H9 (cell line): ENCODE results near the gene ASTN1. TPM values are rescaled to one million over a fixed set of nuclear protein-coding genes. Genes with fewer than 3 reads are reported as not detected.

ENCODE experiments used
- DNase-seq: peaks from one replicate; pipeline ENCODE4 v3.0.0-alpha.2; 2017
- H2AFZ ChIP-seq: one replicate; pipeline ENCODE4 v1.6.1; 2013; ENCODE audit warnings: mild to moderate bottlenecking, low read length, control low read depth, moderate library complexity
- H2AK5ac ChIP-seq: 2 replicates; pipeline ENCODE4 v1.6.1; 2013; ENCODE audit warnings: low read length, control low read depth, mixed read lengths; ENCODE audit not compliant: insufficient read length
- H2BK120ac ChIP-seq: one replicate; pipeline ENCODE4 v1.6.1; 2013; ENCODE audit warnings: low read depth, mild to moderate bottlenecking, low read length, control low read depth, inconsistent platforms; ENCODE audit not compliant: poor library complexity, severe bottlenecking
- H2BK12ac ChIP-seq: 2 replicates; pipeline ENCODE4 v1.6.1; 2013; ENCODE audit warnings: low read length, control low read depth, mixed read lengths, low read depth; ENCODE audit not compliant: insufficient read length
- H2BK15ac ChIP-seq: 2 replicates; pipeline ENCODE4 v1.6.1; 2013; ENCODE audit warnings: low read depth, low read length, control low read depth
- H2BK20ac ChIP-seq: one replicate; pipeline ENCODE4 v1.6.1; 2013; ENCODE audit warnings: low read depth, mild to moderate bottlenecking, low read length, control low read depth, inconsistent platforms; ENCODE audit not compliant: poor library complexity, severe bottlenecking
- H2BK5ac ChIP-seq: 2 replicates; pipeline ENCODE4 v1.6.1; 2013; ENCODE audit warnings: low read length, control low read depth, mixed read lengths; ENCODE audit not compliant: insufficient read length
- H3K14ac ChIP-seq: 2 replicates; pipeline ENCODE4 v1.6.1; 2013; ENCODE audit warnings: low read length, control low read depth; ENCODE audit not compliant: insufficient read depth
- H3K18ac ChIP-seq: 2 replicates; pipeline ENCODE4 v1.6.1; 2013; ENCODE audit warnings: low read depth, mild to moderate bottlenecking, mixed read lengths, low read length, control low read depth; ENCODE audit not compliant: insufficient read length
- H3K23ac ChIP-seq: 2 replicates; pipeline ENCODE4 v1.6.1; 2013; ENCODE audit warnings: low read length, control low read depth, mixed read lengths, low read depth; ENCODE audit not compliant: insufficient read length
- H3K23me2 ChIP-seq: 2 replicates; pipeline ENCODE4 v1.6.1; 2013; ENCODE audit warnings: low read depth, mild to moderate bottlenecking, mixed read lengths, low read length, control low read depth; ENCODE audit not compliant: insufficient read length, poor library complexity, severe bottlenecking
- H3K27ac ChIP-seq: 2 replicates; pipeline ENCODE4 v1.5.1; 2013; ENCODE audit warnings: low read length, control low read depth, mixed read lengths, low read depth; ENCODE audit not compliant: insufficient read length
- H3K27me3 ChIP-seq: 2 replicates; pipeline ENCODE4 v1.6.1; 2013; ENCODE audit warnings: low read length, control low read depth, inconsistent platforms; ENCODE audit not compliant: insufficient read depth
- H3K4ac ChIP-seq: 2 replicates; pipeline ENCODE4 v1.6.1; 2013; ENCODE audit warnings: low read depth, mild to moderate bottlenecking, control low read depth, inconsistent platforms, low read length, moderate library complexity
- H3K4me1 ChIP-seq: 2 replicates; pipeline ENCODE4 v1.6.1; 2013; ENCODE audit warnings: low read length, control low read depth, inconsistent platforms; ENCODE audit not compliant: insufficient read depth
- H3K4me2 ChIP-seq: 2 replicates; pipeline ENCODE4 v1.6.1; 2013; ENCODE audit warnings: low read length, control low read depth, mixed read lengths; ENCODE audit not compliant: insufficient read length, insufficient read depth
- H3K56ac ChIP-seq: 2 replicates; pipeline ENCODE4 v1.6.1; 2013; ENCODE audit warnings: low read depth, mild to moderate bottlenecking, mixed read lengths, low read length, control low read depth; ENCODE audit not compliant: insufficient read length
- H3K79me1 ChIP-seq: 2 replicates; pipeline ENCODE4 v1.6.1; 2013; ENCODE audit warnings: low read depth, mild to moderate bottlenecking, moderate library complexity, low read length, control low read depth, inconsistent platforms; ENCODE audit not compliant: insufficient read depth, poor library complexity, severe bottlenecking
- H3K79me2 ChIP-seq: 2 replicates; pipeline ENCODE4 v1.6.1; 2013; ENCODE audit warnings: low read length, control low read depth, inconsistent platforms; ENCODE audit not compliant: insufficient read depth
- H3K9ac ChIP-seq: 2 replicates; pipeline ENCODE4 v1.6.1; 2013; ENCODE audit warnings: low read length, control low read depth, mixed read lengths; ENCODE audit not compliant: insufficient read length; ENCODE audit errors: extremely low read depth
- H3K9me3 ChIP-seq: one replicate; pipeline ENCODE4 v1.6.1; 2013; ENCODE audit warnings: low read depth, low read length, inconsistent platforms; ENCODE audit not compliant: control insufficient read depth
- H3T11ph ChIP-seq: one replicate; pipeline ENCODE4 v1.6.1; 2013; ENCODE audit warnings: mild to moderate bottlenecking, low read length, control low read depth, inconsistent platforms
- H4K20me1 ChIP-seq: one replicate; pipeline ENCODE4 v1.6.1; 2013; ENCODE audit not compliant: control insufficient read depth, insufficient read length, insufficient read depth
- H4K5ac ChIP-seq: 2 replicates; pipeline ENCODE4 v1.6.1; 2013; ENCODE audit warnings: low read depth, mild to moderate bottlenecking, mixed read lengths, low read length, control low read depth; ENCODE audit not compliant: insufficient read length
- H4K8ac ChIP-seq: replicated peaks from 2 replicates; pipeline ENCODE4 v1.6.1; 2013; ENCODE audit warnings: low read length, control low read depth, mixed read lengths, low read depth; ENCODE audit not compliant: insufficient read length
- H4K91ac ChIP-seq: 2 replicates; pipeline ENCODE4 v1.6.1; 2013; ENCODE audit warnings: low read depth, mild to moderate bottlenecking, moderate library complexity, mixed read lengths, low read length, control low read depth; ENCODE audit not compliant: insufficient read length
- H3K27ac Mint-ChIP-seq, 3 experiments: 2 replicates in 2 of 3; 3 replicates in 1 of 3; pipeline ENCODE4 v1.8.0; 2020 to 2021; ENCODE audit warnings: mixed read lengths in 3 of 3, mild to moderate bottlenecking in 1 of 3, moderate library complexity in 1 of 3
- H3K27me3 Mint-ChIP-seq: 2 replicates; pipeline ENCODE4 v1.8.0; 2021; ENCODE audit warnings: low read depth, mild to moderate bottlenecking, moderate library complexity, mixed read lengths
- H3K36me3 Mint-ChIP-seq, 3 experiments: 2 replicates in 2 of 3; 3 replicates in 1 of 3; pipeline ENCODE4 v1.8.0; 2020 to 2021; ENCODE audit warnings: low read depth in 3 of 3, mixed read lengths in 3 of 3; ENCODE audit not compliant: insufficient read depth in 1 of 3
- H3K4me1 Mint-ChIP-seq, 2 experiments: 2 replicates each; pipeline ENCODE4 v1.8.0; 2020; ENCODE audit warnings: mixed read lengths in 2 of 2
- H3K4me3 Mint-ChIP-seq, 2 experiments: 2 replicates in 1 of 2; 3 replicates in 1 of 2; pipeline ENCODE4 v1.8.0; 2020 to 2021; ENCODE audit warnings: mild to moderate bottlenecking in 2 of 2, mixed read lengths in 2 of 2, moderate library complexity in 1 of 2
- H3K9me3 Mint-ChIP-seq, 2 experiments: 2 replicates in 1 of 2; 3 replicates in 1 of 2; pipeline ENCODE4 v1.8.0; 2020; ENCODE audit warnings: mild to moderate bottlenecking in 2 of 2, mixed read lengths in 2 of 2, moderate library complexity in 1 of 2
- WGBS: extraction: QIAGEN DNeasy Blood & Tissue Kit; methylation state at CpG from one replicate; pipeline ENCODE4 v1.1.7; 2013; ENCODE audit warnings: missing lambda C conversion rate, low lambda C conversion rate, mixed read lengths; ENCODE audit not compliant: insufficient read length; ENCODE audit errors: extremely low coverage; 5-methylcytosine and 5-hydroxymethylcytosine counted together
- total RNA-seq: library from RNA; stranded (reverse); gene quantifications from 2 replicates; pipeline ENCODE4 v1.2.1, GENCODE V29; 2021
- TF ChIP-seq, protein P1 (sequence below): fragments of 200-600 bp; sonication (generic); conservative IDR thresholded peaks from 3 replicates; pipeline ENCODE4 v1.8.0; 2021; ENCODE audit warnings: antibody characterized with exemption, mild to moderate bottlenecking

The ASTN1 gene
- total RNA-seq, 1 experiment from 2014 or later = 0.98 TPM

DNA sequence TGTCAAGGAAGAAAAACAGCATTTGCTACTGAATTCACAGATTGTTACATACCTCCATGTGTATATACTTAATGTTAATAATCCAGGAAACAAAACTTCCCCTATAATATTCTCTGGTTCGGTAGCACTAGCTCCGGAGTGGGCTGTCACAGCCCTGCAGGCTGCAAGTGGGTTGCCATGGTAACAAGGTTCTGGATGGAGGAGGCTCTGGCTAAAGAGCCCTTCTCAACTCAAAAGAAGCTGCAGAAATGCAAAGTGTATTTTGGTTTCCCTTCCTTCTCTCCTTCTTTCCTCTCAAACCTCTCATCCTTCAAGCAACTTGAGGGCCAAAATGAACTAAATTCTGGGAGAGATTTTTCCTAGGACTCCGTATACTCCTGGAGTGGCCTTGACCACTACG, 45.2 kb downstream of the ASTN1 start:
- Mint-ChIP-seq H3K4me3 (no peak overlapping the region; a peak in 1 of 5 replicates), H3K36me3 (no peaks in the 10 kb centered on the region), H3K9me3 (no peaks in the 10 kb centered on the region), H3K4me1 (no peaks in the 10 kb centered on the region), H3K27ac (no peak overlapping the region), H3K27me3 (peaks cover 6% of the 10 kb centered on the region)
- H2AFZ ChIP-seq = no peak overlapping the region
- no peak overlapping the region for H3K18ac ChIP-seq
- no peak overlapping the region for H3K56ac ChIP-seq
- no peak overlapping the region for H3K23ac ChIP-seq
- no peaks in the 10 kb centered on the region for H3K27me3 ChIP-seq
- no peaks in the 10 kb centered on the region for H4K20me1 ChIP-seq
- H3K14ac ChIP-seq = no peak overlapping the region
- H3K4me1 ChIP-seq = no peaks in the 10 kb centered on the region
- no peak overlapping the region for H2BK5ac ChIP-seq
- H3K27ac ChIP-seq = no peak overlapping the region
- no peak overlapping the region for H2AK5ac ChIP-seq
- no peaks in the 10 kb centered on the region for H3K79me2 ChIP-seq
- no peak overlapping the region for H2BK12ac ChIP-seq
- H2BK15ac ChIP-seq = no peak overlapping the region
- no CpG with 5 or more reads among the region's 4 CpGs for WGBS
- H3T11ph ChIP-seq = no peak overlapping the region
- H3K4ac ChIP-seq = no peak overlapping the region
- H3K9me3 ChIP-seq = no peaks in the 10 kb centered on the region
- H3K23me2 ChIP-seq = no peaks in the 10 kb centered on the region
- no peak overlapping the region for H2BK20ac ChIP-seq
- no peak overlapping the region for H3K9ac ChIP-seq
- H2BK120ac ChIP-seq = no peak overlapping the region
- no peak for DNase-seq
- TF ChIP-seq, protein P1, sequence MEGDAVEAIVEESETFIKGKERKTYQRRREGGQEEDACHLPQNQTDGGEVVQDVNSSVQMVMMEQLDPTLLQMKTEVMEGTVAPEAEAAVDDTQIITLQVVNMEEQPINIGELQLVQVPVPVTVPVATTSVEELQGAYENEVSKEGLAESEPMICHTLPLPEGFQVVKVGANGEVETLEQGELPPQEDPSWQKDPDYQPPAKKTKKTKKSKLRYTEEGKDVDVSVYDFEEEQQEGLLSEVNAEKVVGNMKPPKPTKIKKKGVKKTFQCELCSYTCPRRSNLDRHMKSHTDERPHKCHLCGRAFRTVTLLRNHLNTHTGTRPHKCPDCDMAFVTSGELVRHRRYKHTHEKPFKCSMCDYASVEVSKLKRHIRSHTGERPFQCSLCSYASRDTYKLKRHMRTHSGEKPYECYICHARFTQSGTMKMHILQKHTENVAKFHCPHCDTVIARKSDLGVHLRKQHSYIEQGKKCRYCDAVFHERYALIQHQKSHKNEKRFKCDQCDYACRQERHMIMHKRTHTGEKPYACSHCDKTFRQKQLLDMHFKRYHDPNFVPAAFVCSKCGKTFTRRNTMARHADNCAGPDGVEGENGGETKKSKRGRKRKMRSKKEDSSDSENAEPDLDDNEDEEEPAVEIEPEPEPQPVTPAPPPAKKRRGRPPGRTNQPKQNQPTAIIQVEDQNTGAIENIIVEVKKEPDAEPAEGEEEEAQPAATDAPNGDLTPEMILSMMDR = no peak
- H4K5ac ChIP-seq = no peak overlapping the region
- no peak overlapping the region for H3K4me2 ChIP-seq
- H4K8ac ChIP-seq = no peak overlapping the region
- H3K79me1 ChIP-seq = no peaks in the 10 kb centered on the region
- H4K91ac ChIP-seq = no peak overlapping the region
